ENCODE measurements around the gene PCGF5.
"Not testable (repeated sequence)": the region's sequence is repeated elsewhere in the genome, so short reads cannot be mapped to it uniquely, and the experiment has no call there.

PCGF5 gene

GRCh38 chr10:91220194-91220953, at the start of gene PCGF5:
TSS of gene PCGF5 (plus strand) at chr10:91220663. CDS start at chr10:91222872, 2,209 bp downstream.
- DNase-seq (ENCODE audit: low read depth, low spot score), result peak; percentile 77

GRCh38 chr10:91171485-91171884, 49.0 kb upstream of the PCGF5 start:
- no peak for DNase-seq (ENCODE audit: low read depth, low spot score)

GRCh38 chr10:91172348-91172747, 48.1 kb upstream of the PCGF5 start:
- no peak for DNase-seq (ENCODE audit: low read depth, low spot score)

GRCh38 chr10:91185239-91185875, 35.1 kb upstream of the PCGF5 start:
- no peak for DNase-seq (ENCODE audit: low read depth, low spot score)

- DNase-seq (ENCODE audit: low read depth, low spot score), result no peak
These were observed 33.3 kb upstream of the PCGF5 start for GRCh38 chr10:91187156-91187555.

GRCh38 chr10:91188010-91188409, 32.5 kb upstream of the PCGF5 start:
- DNase-seq (ENCODE audit: low read depth, low spot score), result not testable (repeated sequence)

GRCh38 chr10:91188889-91189288, 31.6 kb upstream of the PCGF5 start:
- DNase-seq (ENCODE audit: low read depth, low spot score), result no peak

- no peak for DNase-seq (ENCODE audit: low read depth, low spot score)
These were observed 30.0 kb upstream of the PCGF5 start for GRCh38 chr10:91190388-91190870.

GRCh38 chr10:91190876-91191583, 29.4 kb upstream of the PCGF5 start:
- no peak for DNase-seq (ENCODE audit: low read depth, low spot score)

- DNase-seq (ENCODE audit: low read depth, low spot score), result no peak
These were observed 28.9 kb upstream of the PCGF5 start for GRCh38 chr10:91191584-91191919.

GRCh38 chr10:91194497-91195179, 25.8 kb upstream of the PCGF5 start:
- DNase-seq (ENCODE audit: low read depth, low spot score), result no peak

GRCh38 chr10:91196268-91197048, 24.0 kb upstream of the PCGF5 start:
- DNase-seq (ENCODE audit: low read depth, low spot score), result no peak

GRCh38 chr10:91197127-91197526, 23.3 kb upstream of the PCGF5 start:
- DNase-seq (ENCODE audit: low read depth, low spot score), result no peak

GRCh38 chr10:91198781-91199180, 21.7 kb upstream of the PCGF5 start:
- DNase-seq (ENCODE audit: low read depth, low spot score), result no peak

- DNase-seq (ENCODE audit: low read depth, low spot score), result no peak
These were observed 19.9 kb upstream of the PCGF5 start for GRCh38 chr10:91200314-91201212.

- no peak for DNase-seq (ENCODE audit: low read depth, low spot score)
These were observed 19.1 kb upstream of the PCGF5 start for GRCh38 chr10:91201213-91201996.

GRCh38 chr10:91206427-91206826, 14.0 kb upstream of the PCGF5 start:
- no peak for DNase-seq (ENCODE audit: low read depth, low spot score)

- DNase-seq (ENCODE audit: low read depth, low spot score), result no peak
These were observed 13.5 kb upstream of the PCGF5 start for GRCh38 chr10:91206837-91207474.

GRCh38 chr10:91208642-91209041, 11.8 kb upstream of the PCGF5 start:
- DNase-seq (ENCODE audit: low read depth, low spot score), result no peak
